ENCODE results near the gene EML1.

DNA sequence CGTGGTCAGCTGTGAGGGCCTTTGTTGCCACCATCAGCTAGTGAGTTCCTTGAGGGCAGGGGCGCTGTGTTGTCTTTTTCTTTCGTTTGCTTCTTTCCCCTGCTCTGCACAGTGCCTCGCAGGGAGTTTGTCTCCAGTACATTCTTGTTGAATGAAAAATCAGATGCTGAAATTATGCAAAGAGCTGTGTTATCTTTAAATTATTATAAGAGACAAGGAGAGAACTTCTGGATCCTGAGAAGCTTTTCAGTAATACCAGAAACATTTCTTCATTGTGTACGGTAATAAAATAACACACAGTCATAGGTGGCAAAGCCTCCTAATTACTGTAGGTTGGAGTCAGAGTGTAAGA, 14.9 kb downstream of the EML1 start:
- TF ChIP-seq EZH2 (IDR thresholded peaks at IDR 0.05; ENCODE audit: borderline replicate concordance, low read length), result no peak
- TF ChIP-seq, protein P1, sequence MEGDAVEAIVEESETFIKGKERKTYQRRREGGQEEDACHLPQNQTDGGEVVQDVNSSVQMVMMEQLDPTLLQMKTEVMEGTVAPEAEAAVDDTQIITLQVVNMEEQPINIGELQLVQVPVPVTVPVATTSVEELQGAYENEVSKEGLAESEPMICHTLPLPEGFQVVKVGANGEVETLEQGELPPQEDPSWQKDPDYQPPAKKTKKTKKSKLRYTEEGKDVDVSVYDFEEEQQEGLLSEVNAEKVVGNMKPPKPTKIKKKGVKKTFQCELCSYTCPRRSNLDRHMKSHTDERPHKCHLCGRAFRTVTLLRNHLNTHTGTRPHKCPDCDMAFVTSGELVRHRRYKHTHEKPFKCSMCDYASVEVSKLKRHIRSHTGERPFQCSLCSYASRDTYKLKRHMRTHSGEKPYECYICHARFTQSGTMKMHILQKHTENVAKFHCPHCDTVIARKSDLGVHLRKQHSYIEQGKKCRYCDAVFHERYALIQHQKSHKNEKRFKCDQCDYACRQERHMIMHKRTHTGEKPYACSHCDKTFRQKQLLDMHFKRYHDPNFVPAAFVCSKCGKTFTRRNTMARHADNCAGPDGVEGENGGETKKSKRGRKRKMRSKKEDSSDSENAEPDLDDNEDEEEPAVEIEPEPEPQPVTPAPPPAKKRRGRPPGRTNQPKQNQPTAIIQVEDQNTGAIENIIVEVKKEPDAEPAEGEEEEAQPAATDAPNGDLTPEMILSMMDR (conservative IDR thresholded peaks at IDR 0.05 in 1 of 2, IDR thresholded peaks at IDR 0.05 in 1 of 2; ENCODE audit: extremely low read depth in 1 of 2, insufficient read depth in 1 of 2, low read depth in 1 of 2, low read length in 2 of 2), result no peak
